A673 (cell line): ENCODE results near the gene ZNF132.

Source experiments
- EZH2 ChIP-seq: fragments of 200-600 bp; sonication (generic); IDR thresholded peaks from 2 replicates; pipeline ENCODE4 v1.6.1; 2017; ENCODE audit warnings: borderline replicate concordance, low read depth, mild to moderate bottlenecking, mixed read lengths, antibody characterized with exemption, low read length; ENCODE audit not compliant: poor library complexity, severe bottlenecking
- TF ChIP-seq, protein P1 (sequence below): fragments of 300-800, 200-600 bp; sonication (generic); conservative IDR thresholded peaks from 2 replicates; pipeline ENCODE4 v1.5.1; 2017; ENCODE audit warnings: low read depth, mild to moderate bottlenecking, antibody characterized with exemption, low read length, moderate library complexity, mixed read lengths

DNA sequence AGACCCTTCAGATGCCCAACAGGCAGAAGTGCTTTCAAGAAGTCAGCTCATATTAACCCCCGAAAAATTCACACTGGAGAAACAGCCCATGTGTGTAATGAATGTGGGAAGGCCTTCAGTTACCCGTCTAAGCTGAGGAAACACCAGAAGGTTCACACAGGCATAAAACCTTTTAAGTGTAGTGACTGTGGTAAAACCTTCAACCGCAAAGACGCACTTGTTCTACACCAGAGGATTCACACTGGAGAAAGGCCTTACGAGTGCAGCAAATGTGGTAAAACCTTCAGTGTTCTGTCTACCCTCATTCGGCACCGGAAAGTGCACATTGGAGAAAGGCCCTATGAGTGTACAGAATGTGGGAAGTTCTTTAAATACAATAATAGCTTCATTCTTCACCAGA lies 22.9 kb downstream of the ZNF132 start:
- TF ChIP-seq, protein P1, sequence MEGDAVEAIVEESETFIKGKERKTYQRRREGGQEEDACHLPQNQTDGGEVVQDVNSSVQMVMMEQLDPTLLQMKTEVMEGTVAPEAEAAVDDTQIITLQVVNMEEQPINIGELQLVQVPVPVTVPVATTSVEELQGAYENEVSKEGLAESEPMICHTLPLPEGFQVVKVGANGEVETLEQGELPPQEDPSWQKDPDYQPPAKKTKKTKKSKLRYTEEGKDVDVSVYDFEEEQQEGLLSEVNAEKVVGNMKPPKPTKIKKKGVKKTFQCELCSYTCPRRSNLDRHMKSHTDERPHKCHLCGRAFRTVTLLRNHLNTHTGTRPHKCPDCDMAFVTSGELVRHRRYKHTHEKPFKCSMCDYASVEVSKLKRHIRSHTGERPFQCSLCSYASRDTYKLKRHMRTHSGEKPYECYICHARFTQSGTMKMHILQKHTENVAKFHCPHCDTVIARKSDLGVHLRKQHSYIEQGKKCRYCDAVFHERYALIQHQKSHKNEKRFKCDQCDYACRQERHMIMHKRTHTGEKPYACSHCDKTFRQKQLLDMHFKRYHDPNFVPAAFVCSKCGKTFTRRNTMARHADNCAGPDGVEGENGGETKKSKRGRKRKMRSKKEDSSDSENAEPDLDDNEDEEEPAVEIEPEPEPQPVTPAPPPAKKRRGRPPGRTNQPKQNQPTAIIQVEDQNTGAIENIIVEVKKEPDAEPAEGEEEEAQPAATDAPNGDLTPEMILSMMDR: no peak
- TF ChIP-seq EZH2: no peak
